CD4-positive, alpha-beta T cell (primary cell): ENCODE measurements around the gene RHOV. TPM values are rescaled to one million over a fixed set of nuclear protein-coding genes. Genes with fewer than 3 reads are reported as not detected.

Experiments used
- ATAC-seq: fragments of 200-7000 bp; cut with Tn5 transposase; one replicate; pipeline ENCODE4 v1.10.0; 2022; ENCODE audit warnings: mild to moderate bottlenecking; ENCODE audit not compliant: poor library complexity
- CTCF ChIA-PET: fragments of 350-600 bp; sonication (Branson Sonifier 250); formaldehyde crosslinking; loops from one replicate; lab custom pipeline; 2021; ENCODE audit warnings: antibody characterized with exemption, inconsistent platforms; lab: Charles Lee
- POLR2A ChIA-PET: fragments of 350-600 bp; sonication (Branson Sonifier 250); formaldehyde crosslinking; loops from one replicate; lab custom pipeline; 2021; ENCODE audit warnings: antibody characterized with exemption, inconsistent platforms; lab: Charles Lee
- DNase-seq, 14 experiments: peaks; one replicate each; pipeline ENCODE4 v3.0.0-alpha.2; 2013 to 2020; ENCODE audit warnings: mixed read lengths in 2 of 14
- H3K27ac ChIP-seq, 2 donors: one replicate each; pipeline versions ENCODE4 v1.5.1 to v1.7.0; 2013; ENCODE audit warnings: low read length in 2 of 2, low read depth in 1 of 2, mild to moderate bottlenecking in 1 of 2
- H3K27me3 ChIP-seq, 2 experiments: 1 replicate in 1 of 2; 2 replicates in 1 of 2; pipeline versions ENCODE4 v1.6.1 to v1.7.0; 2013; ENCODE audit warnings: low read length in 2 of 2, control low read depth in 1 of 2, mild to moderate bottlenecking in 1 of 2, moderate library complexity in 1 of 2; ENCODE audit not compliant: insufficient read depth in 2 of 2, control insufficient read depth in 1 of 2
- H3K36me3 ChIP-seq: one replicate; pipeline ENCODE4 v1.6.1; 2013; ENCODE audit warnings: low read length, control low read depth; ENCODE audit not compliant: insufficient read depth
- H3K4me1 ChIP-seq: one replicate; pipeline ENCODE4 v1.6.1; 2013; ENCODE audit warnings: low read length, control low read depth; ENCODE audit not compliant: insufficient read depth
- H3K4me3 ChIP-seq: one replicate; pipeline ENCODE4 v1.5.1; 2013; ENCODE audit warnings: mild to moderate bottlenecking, low read length, moderate library complexity
- H3K9me3 ChIP-seq, 2 experiments: 1 replicate in 1 of 2; 2 replicates in 1 of 2; pipeline versions ENCODE4 v1.6.1 to v1.7.0; 2013; ENCODE audit warnings: low read length in 2 of 2, mild to moderate bottlenecking in 2 of 2, control low read depth in 1 of 2, moderate library complexity in 1 of 2; ENCODE audit not compliant: control insufficient read depth in 1 of 2, insufficient read depth in 1 of 2
- H3K27ac Mint-ChIP-seq: one replicate; pipeline ENCODE4 v1.8.0; 2020; ENCODE audit warnings: mixed read lengths
- H3K27me3 Mint-ChIP-seq: one replicate; pipeline ENCODE4 v1.8.0; 2021; ENCODE audit warnings: mixed read lengths
- H3K36me3 Mint-ChIP-seq: one replicate; pipeline ENCODE4 v1.8.0; 2021; ENCODE audit warnings: low read depth, mixed read lengths
- H3K4me1 Mint-ChIP-seq: one replicate; pipeline ENCODE4 v1.8.0; 2021; ENCODE audit warnings: low read depth, mixed read lengths
- H3K4me3 Mint-ChIP-seq: one replicate; pipeline ENCODE4 v1.8.0; 2020; ENCODE audit warnings: mild to moderate bottlenecking, mixed read lengths
- H3K9me3 Mint-ChIP-seq: one replicate; pipeline ENCODE4 v1.8.0; 2020; ENCODE audit warnings: mixed read lengths
- intact Hi-C, 2 experiments: fragments of 100-400 bp; cut with DNase I in 1 of 2; cut with micrococcal nuclease in 1 of 2; formaldehyde crosslinking; loops; one replicate each; pipeline versions ENCODE4 v1.15.1 to v1.9.0; 2023 to 2025; cut with DNase I, micrococcal nuclease
- total RNA-seq, 174 experiments: library from RNA in 2 of 174; stranded (reverse) in 2 of 174; gene quantifications; one replicate each; pipeline ENCODE4 v1.2.3 and lab custom pipeline; 2021 to 2026
- TF ChIP-seq, protein P1 (sequence below): fragments of 200-600 bp; IDR thresholded peaks from one replicate; pipeline ENCODE4 v1.8.0; 2022; ENCODE audit warnings: antibody characterized with exemption, mild to moderate bottlenecking

RHOV gene
- total RNA-seq, 2 experiments from 2014 or later, result 0.36 TPM

DNA sequence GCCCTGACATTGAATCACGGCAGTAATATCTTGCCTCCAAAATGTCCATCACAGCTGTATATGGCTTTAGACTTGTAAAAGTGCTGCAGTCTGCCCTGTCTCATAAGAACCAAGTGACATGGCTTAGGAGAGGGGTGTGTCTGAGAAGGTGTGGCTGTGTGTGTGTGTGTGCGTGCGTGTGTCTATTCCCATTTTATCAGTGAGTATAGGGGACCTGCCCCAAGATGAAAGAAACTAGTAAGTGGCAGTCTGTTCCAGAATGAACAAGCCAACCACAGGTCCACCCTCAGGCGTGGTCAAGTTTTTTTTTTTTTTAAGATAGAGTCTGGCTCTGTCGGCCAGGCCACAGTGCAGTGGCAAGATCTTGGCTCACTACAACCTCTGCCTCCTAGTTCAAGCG, 5.6 kb upstream of the RHOV start:
- POLR2A ChIA-PET, result interaction anchor here (1.3 kb wide), 1 partner anchor 14 kb away, joined by 4 read pairs; the partner anchor contains the start of gene VPS18
- no peak for ATAC-seq

DNA sequence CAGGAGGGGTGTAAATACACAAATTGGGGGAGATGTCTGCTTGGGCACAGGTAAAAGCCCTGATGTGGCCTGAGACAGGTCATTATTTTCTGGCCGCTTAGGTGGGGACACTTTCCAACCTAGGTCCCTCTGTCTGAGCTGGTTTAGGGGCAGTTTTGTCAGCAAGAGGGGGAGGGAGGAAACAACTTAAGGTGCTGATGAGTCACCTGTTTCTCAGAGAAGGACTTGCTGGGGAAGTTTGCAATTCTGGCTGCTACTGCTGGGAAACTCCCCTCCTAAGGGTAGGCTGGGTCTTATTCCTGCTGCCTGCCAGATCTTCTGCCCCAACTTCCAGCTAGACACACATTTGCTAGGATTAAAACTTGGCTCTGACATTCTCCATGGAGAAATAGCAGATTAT, 4.8 kb upstream of the RHOV start:
- no peaks in the 10 kb centered on the region for H3K27me3 Mint-ChIP-seq
- ChIA-PET CTCF (interaction anchor here (1.0 to 1.2 kb wide), 2 partner anchors 15 to 20 kb away, joined by 4 to 6 read pairs; partner anchors contain the start of gene VPS18), POLR2A (interaction anchor here (1.3 kb wide), 1 partner anchor 15 kb away, joined by 4 read pairs; the partner anchor contains the start of gene VPS18)
- TF ChIP-seq, protein P1, sequence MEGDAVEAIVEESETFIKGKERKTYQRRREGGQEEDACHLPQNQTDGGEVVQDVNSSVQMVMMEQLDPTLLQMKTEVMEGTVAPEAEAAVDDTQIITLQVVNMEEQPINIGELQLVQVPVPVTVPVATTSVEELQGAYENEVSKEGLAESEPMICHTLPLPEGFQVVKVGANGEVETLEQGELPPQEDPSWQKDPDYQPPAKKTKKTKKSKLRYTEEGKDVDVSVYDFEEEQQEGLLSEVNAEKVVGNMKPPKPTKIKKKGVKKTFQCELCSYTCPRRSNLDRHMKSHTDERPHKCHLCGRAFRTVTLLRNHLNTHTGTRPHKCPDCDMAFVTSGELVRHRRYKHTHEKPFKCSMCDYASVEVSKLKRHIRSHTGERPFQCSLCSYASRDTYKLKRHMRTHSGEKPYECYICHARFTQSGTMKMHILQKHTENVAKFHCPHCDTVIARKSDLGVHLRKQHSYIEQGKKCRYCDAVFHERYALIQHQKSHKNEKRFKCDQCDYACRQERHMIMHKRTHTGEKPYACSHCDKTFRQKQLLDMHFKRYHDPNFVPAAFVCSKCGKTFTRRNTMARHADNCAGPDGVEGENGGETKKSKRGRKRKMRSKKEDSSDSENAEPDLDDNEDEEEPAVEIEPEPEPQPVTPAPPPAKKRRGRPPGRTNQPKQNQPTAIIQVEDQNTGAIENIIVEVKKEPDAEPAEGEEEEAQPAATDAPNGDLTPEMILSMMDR, result no peak
- H3K4me1 ChIP-seq, result peaks cover 3% of the 10 kb centered on the region
- no peak overlapping the region for H3K27ac ChIP-seq
- no peak for ATAC-seq
- no peaks in the 10 kb centered on the region for H3K36me3 ChIP-seq
- no peaks in the 10 kb centered on the region for H3K36me3 Mint-ChIP-seq
- no peak overlapping the region for H3K4me3 ChIP-seq
- intact Hi-C loops, result no loop called here
- H3K27me3 ChIP-seq, result no peaks in the 10 kb centered on the region
- peak overlapping the region; percentile 20 for H3K4me3 Mint-ChIP-seq
- peak in 2 of 14 experiments; percentile 54 to 59 for DNase-seq
- peaks cover 5% of the 10 kb centered on the region for H3K4me1 Mint-ChIP-seq
- H3K9me3 Mint-ChIP-seq, result no peaks in the 10 kb centered on the region
- no peak overlapping the region for H3K27ac Mint-ChIP-seq
- no peaks in the 10 kb centered on the region for H3K9me3 ChIP-seq

More for the DNA sequence above, 5.6 kb upstream of the RHOV start:
- H3K4me1 Mint-ChIP-seq, result peaks cover 4% of the 10 kb centered on the region
- no peaks in the 10 kb centered on the region for H3K36me3 ChIP-seq
- H3K27me3 ChIP-seq, result no peaks in the 10 kb centered on the region
- no peak overlapping the region for H3K27ac Mint-ChIP-seq
- H3K4me3 ChIP-seq, result no peak overlapping the region
- H3K27ac ChIP-seq, result no peak overlapping the region
- H3K9me3 ChIP-seq, result no peaks in the 10 kb centered on the region
- no peaks in the 10 kb centered on the region for H3K36me3 Mint-ChIP-seq
- no peaks in the 10 kb centered on the region for H3K9me3 Mint-ChIP-seq
- H3K27me3 Mint-ChIP-seq, result no peaks in the 10 kb centered on the region
- no peak for DNase-seq
- CTCF ChIA-PET, result interaction anchor here (1.4 kb wide), 1 partner anchor 21 kb away, joined by 6 read pairs; no protein-coding TSS in a partner anchor
- intact Hi-C loops, result no loop called here
- no peak overlapping the region for H3K4me3 Mint-ChIP-seq
- H3K4me1 ChIP-seq, result peaks cover 8% of the 10 kb centered on the region
- TF ChIP-seq, protein P1, result no peak

DNA sequence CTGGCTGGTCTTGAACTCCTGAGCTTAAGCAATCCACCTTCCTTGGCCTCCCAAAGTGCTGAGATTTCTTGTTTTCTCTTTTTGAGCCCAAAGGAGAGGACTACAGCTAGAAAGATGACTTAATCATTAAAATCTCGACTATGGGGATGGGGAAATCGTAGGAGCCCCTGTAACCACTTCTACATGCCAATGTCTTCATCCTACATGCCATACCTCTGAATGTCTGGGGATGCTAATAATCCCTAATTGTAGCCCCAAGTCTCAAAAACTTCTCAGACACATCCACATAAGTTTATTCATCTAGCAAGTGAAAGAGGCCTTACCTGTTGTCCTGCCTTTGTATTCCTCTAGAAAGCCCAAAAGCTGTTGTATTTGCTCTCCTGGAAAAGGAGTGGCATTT, 3.7 kb upstream of the RHOV start:
- DNase-seq (no peak), ATAC-seq (no peak)
- intact Hi-C loops, result no loop called here
- H3K4me3 ChIP-seq, result no peak overlapping the region
- POLR2A ChIA-PET, result interaction anchor here (1.2 kb wide), 1 partner anchor 183 kb away, joined by 3 read pairs; the partner anchor contains the start of gene RAD51
- peaks cover 9% of the 10 kb centered on the region for H3K4me1 ChIP-seq
- H3K36me3 Mint-ChIP-seq, result no peaks in the 10 kb centered on the region
- H3K36me3 ChIP-seq, result no peaks in the 10 kb centered on the region
- no peak overlapping the region for H3K27ac ChIP-seq
- CTCF ChIA-PET, result no interaction called here
- TF ChIP-seq, protein P1, result no peak
- peaks cover 5% of the 10 kb centered on the region for H3K4me1 Mint-ChIP-seq
- H3K27ac Mint-ChIP-seq, result no peak overlapping the region
- H3K9me3 Mint-ChIP-seq, result no peaks in the 10 kb centered on the region
- no peaks in the 10 kb centered on the region for H3K27me3 ChIP-seq
- no peaks in the 10 kb centered on the region for H3K27me3 Mint-ChIP-seq
- peaks cover 0 to 6% of the 10 kb centered on the region in 2 experiments for H3K9me3 ChIP-seq
- H3K4me3 Mint-ChIP-seq, result no peak overlapping the region
